ENCODE results near the gene PKP4. TPM values are rescaled to one million over a fixed set of nuclear protein-coding genes. Genes with fewer than 3 reads are reported as not detected.
A peak's percentile ranks its signal among the peaks of the same experiment; 100 is the strongest.

PKP4 gene
- total RNA-seq, 1 donor, result 47.4 TPM

- no peak overlapping the region for H2AFZ ChIP-seq (ENCODE audit: low read length)
- H3K9me3 ChIP-seq (ENCODE audit: low read depth, low read length), result no peaks in the 10 kb centered on the region
- H3K4me3 ChIP-seq (ENCODE audit: insufficient read depth, low read length), result no peak overlapping the region
- no peaks in the 10 kb centered on the region for H3K4me1 ChIP-seq (ENCODE audit: insufficient read depth, low read length)
- no peak for TF ChIP-seq CTCF (IDR thresholded peaks at IDR 0.05; ENCODE audit: extremely low read depth, low read depth, low read length)
- H3K79me2 ChIP-seq (ENCODE audit: insufficient read depth, low read length), result no peaks in the 10 kb centered on the region
- H3K36me3 ChIP-seq (ENCODE audit: insufficient read depth, low read length), result no peaks in the 10 kb centered on the region
- H3K27me3 ChIP-seq (ENCODE audit: insufficient read depth, low read length), result peaks cover 17% of the 10 kb centered on the region
- peak; percentile 71 for DNase-seq (ENCODE audit: insufficient read length, low spot score, missing footprints)
- no peak overlapping the region for H3K4me2 ChIP-seq (ENCODE audit: insufficient read depth, low read length)
- no peak overlapping the region for H3K27ac ChIP-seq (ENCODE audit: low read depth, low read length)
- no peaks in the 10 kb centered on the region for H4K20me1 ChIP-seq (ENCODE audit: insufficient read depth, low read length)
Observed at GRCh38 chr2:158718851-158719250, 262.1 kb downstream of the PKP4 start.

GRCh38 chr2:158719403-158719802 lies 262.7 kb downstream of the PKP4 start:
- Histone ChIP-seq H3K79me2 (ENCODE audit: insufficient read depth, low read length) (no peaks in the 10 kb centered on the region), H3K4me2 (ENCODE audit: insufficient read depth, low read length) (no peak overlapping the region), H3K9me3 (ENCODE audit: low read depth, low read length) (no peaks in the 10 kb centered on the region), H4K20me1 (ENCODE audit: insufficient read depth, low read length) (no peaks in the 10 kb centered on the region), H3K27me3 (ENCODE audit: insufficient read depth, low read length) (peaks cover 18% of the 10 kb centered on the region), H2AFZ (ENCODE audit: low read length) (no peak overlapping the region), H3K4me1 (ENCODE audit: insufficient read depth, low read length) (no peaks in the 10 kb centered on the region), H3K27ac (ENCODE audit: low read depth, low read length) (no peak overlapping the region), H3K4me3 (ENCODE audit: insufficient read depth, low read length) (no peak overlapping the region), H3K36me3 (ENCODE audit: insufficient read depth, low read length) (no peaks in the 10 kb centered on the region)
- TF ChIP-seq CTCF (IDR thresholded peaks at IDR 0.05; ENCODE audit: extremely low read depth, low read depth, low read length), result no peak
- DNase-seq (ENCODE audit: insufficient read length, low spot score, missing footprints), result no peak

GRCh38 chr2:158722266-158723105 lies 265.7 kb downstream of the PKP4 start:
- Histone ChIP-seq H3K4me1 (ENCODE audit: insufficient read depth, low read length) (no peaks in the 10 kb centered on the region), H4K20me1 (ENCODE audit: insufficient read depth, low read length) (no peaks in the 10 kb centered on the region), H3K27ac (ENCODE audit: low read depth, low read length) (no peak overlapping the region), H3K36me3 (ENCODE audit: insufficient read depth, low read length) (no peaks in the 10 kb centered on the region), H3K79me2 (ENCODE audit: insufficient read depth, low read length) (no peaks in the 10 kb centered on the region), H3K4me3 (ENCODE audit: insufficient read depth, low read length) (no peak overlapping the region), H2AFZ (ENCODE audit: low read length) (no peak overlapping the region), H3K27me3 (ENCODE audit: insufficient read depth, low read length) (peaks cover 14% of the 10 kb centered on the region), H3K4me2 (ENCODE audit: insufficient read depth, low read length) (no peak overlapping the region), H3K9me3 (ENCODE audit: low read depth, low read length) (no peaks in the 10 kb centered on the region)
- no peak for DNase-seq (ENCODE audit: insufficient read length, low spot score, missing footprints)
- no peak for TF ChIP-seq CTCF (IDR thresholded peaks at IDR 0.05; ENCODE audit: extremely low read depth, low read depth, low read length)

GRCh38 chr2:158723181-158723838 lies 266.6 kb downstream of the PKP4 start:
- no peak for TF ChIP-seq CTCF (IDR thresholded peaks at IDR 0.05; ENCODE audit: extremely low read depth, low read depth, low read length)
- no peak overlapping the region for H3K4me3 ChIP-seq (ENCODE audit: insufficient read depth, low read length)
- H3K27ac ChIP-seq (ENCODE audit: low read depth, low read length), result no peak overlapping the region
- no peaks in the 10 kb centered on the region for H3K79me2 ChIP-seq (ENCODE audit: insufficient read depth, low read length)
- no peaks in the 10 kb centered on the region for H3K4me1 ChIP-seq (ENCODE audit: insufficient read depth, low read length)
- no peak overlapping the region for H3K4me2 ChIP-seq (ENCODE audit: insufficient read depth, low read length)
- H3K36me3 ChIP-seq (ENCODE audit: insufficient read depth, low read length), result no peaks in the 10 kb centered on the region
- no peaks in the 10 kb centered on the region for H4K20me1 ChIP-seq (ENCODE audit: insufficient read depth, low read length)
- DNase-seq (ENCODE audit: insufficient read length, low spot score, missing footprints), result no peak
- peaks cover 14% of the 10 kb centered on the region for H3K27me3 ChIP-seq (ENCODE audit: insufficient read depth, low read length)
- H2AFZ ChIP-seq (ENCODE audit: low read length), result no peak overlapping the region
- H3K9me3 ChIP-seq (ENCODE audit: low read depth, low read length), result no peaks in the 10 kb centered on the region

Measured in osteoblast (primary cell).